DOHH2 (cell line): ENCODE results near the gene USP9X.

Experiments
- CTCF ChIP-seq: fragments of 200-600 bp; sonication (generic); IDR thresholded peaks from one replicate; pipeline ENCODE4 v1.5.1; 2014; ENCODE audit warnings: antibody characterized with exemption, mild to moderate bottlenecking, low read depth, low read length; ENCODE audit not compliant: poor library complexity, severe bottlenecking
- EZH2phosphoT487 ChIP-seq: fragments of 200-600 bp; sonication (generic); IDR thresholded peaks from 2 replicates; pipeline ENCODE4 v1.6.1; 2017; ENCODE audit warnings: borderline replicate concordance, mild to moderate bottlenecking, antibody characterized with exemption, low read length, moderate library complexity, mixed read lengths

- no peak for TF ChIP-seq CTCF
- TF ChIP-seq EZH2phosphoT487, result no peak
These were observed 59.6 kb downstream of the USP9X start for GRCh38 chrX:41144873-41145272.
